ENCODE results near the gene MUC22.
"Not testable (repeated sequence)": the region's sequence is repeated elsewhere in the genome, so short reads cannot be mapped to it uniquely, and the experiment has no call there.

MUC22 gene

DNA sequence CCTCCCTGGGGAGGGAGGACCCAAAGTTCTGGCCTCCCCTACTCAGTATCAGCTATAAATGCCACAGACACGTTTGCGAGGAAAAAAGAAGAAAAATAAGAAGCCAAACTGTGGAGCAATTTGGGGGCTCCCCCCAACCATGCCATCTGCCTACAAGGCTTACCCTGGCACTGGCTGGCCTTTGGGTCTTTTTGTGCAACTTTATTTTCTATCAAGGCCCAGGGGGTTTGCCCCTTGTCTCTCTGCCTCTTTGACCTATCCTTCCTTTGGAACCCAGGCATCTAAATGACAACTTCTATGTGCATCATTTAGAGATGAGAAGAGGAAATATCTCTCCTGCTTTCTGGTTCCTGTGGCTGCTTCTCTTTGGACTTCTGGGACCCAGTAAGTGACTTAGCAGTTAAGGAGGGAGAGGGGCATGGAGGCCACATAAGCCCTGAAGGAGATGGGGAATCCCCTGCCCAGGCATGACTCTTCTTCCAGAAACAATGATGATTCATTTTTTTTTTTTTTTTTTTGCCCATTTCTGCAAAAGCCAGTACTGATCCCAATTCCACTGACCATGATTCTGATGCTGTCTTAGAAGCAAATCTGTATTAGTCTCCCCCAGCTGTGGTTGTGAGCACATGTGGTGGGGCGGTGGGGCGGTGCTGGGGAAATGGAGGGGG is at the start of gene MUC22:
MUC22 (plus strand) TSS at position 82 of the 668 bp plus-strand sequence; CDS start at position 315, 233 bp downstream.
- no peak for DNase-seq

GRCh38 chr6:30960907-30961673 is 49.2 kb upstream of the MUC22 start:
- no peak for DNase-seq

DNA sequence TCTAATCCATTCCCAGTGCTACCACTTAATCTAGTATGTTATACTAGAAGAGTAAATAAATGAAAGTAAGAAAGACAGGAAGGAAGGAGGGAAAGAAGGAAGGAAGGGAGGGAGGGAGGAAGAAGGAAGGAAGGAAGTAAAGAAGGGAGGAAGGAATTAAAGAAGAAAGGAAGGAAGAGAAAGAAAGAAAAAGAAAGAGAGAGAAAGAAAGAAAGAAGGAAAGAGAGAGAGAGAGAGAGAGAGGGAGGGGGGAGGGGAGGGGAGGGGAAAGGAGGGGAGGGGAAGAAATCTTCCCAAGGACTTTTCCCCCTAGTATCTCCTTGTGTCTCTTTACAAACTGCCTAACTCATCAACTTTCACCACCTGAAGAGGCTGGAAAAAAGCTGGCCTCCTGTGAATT is 47.6 kb upstream of the MUC22 start:
- no peak for DNase-seq

DNA sequence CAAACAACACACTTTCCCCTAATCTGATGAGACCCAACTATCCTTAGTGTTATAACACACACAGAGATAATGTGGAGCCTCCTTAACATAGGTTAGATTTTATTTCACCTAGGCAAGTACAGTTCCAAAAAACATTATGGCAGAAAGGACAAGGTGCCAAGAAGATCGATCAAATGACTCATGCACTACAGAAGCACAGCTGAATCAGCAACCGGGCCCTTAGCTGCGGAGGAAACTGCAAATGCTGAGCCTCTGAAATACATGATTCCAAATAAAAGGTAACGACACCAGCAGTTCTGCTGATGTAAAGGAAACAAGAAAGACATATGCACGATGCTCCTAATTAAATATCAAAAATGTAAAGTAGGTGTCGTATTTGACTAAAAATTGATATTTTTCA is 46.6 kb upstream of the MUC22 start:
- DNase-seq, result no peak

- no peak for DNase-seq
These were observed 46.2 kb upstream of the MUC22 start for GRCh38 chr6:30964075-30964474.

GRCh38 chr6:30965140-30965601 is 45.1 kb upstream of the MUC22 start:
- no peak for DNase-seq

DNA sequence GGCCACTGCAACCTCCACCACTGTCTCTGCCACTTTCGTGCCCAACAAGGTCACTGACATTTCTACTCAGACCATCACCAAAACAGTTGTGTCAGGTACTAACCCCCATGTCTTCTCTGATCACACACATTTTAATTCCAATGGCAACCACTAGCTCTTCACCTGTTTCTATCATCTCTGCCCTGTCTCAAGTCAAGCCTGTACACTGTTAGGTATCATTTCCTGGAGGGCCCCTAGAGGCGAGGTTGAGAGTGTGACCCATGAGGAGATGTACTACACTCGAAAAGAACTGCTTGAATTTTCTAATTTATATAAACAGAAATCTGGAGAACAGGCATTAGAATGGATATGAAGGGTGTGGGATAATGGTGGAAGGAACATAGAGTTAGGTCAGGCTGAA is 44.1 kb upstream of the MUC22 start:
- DNase-seq, result no peak

GRCh38 chr6:30969171-30969570 is 41.1 kb upstream of the MUC22 start:
- DNase-seq, result not testable (repeated sequence)

DNA sequence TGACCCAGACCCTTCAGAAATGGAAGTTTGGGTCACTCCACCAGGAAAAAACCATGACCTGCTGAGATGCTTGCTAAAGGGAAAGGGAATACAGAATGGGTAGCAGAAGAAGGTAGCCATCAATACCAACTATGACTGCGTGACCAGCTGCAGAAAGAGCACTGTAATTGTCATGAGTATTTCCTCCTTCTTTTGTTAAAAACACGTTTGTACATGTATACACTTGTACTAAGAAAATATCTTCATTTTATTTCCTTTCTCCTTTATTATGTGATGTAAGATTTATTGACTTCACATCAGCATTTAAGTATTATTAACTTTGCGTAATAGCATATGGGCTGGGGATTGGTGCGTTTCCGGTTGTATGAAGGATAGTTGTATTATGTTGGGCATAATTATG is 39.3 kb upstream of the MUC22 start:
- DNase-seq, result no peak

- DNase-seq, result no peak
These were observed 37.5 kb upstream of the MUC22 start for GRCh38 chr6:30972816-30973215.

DNA sequence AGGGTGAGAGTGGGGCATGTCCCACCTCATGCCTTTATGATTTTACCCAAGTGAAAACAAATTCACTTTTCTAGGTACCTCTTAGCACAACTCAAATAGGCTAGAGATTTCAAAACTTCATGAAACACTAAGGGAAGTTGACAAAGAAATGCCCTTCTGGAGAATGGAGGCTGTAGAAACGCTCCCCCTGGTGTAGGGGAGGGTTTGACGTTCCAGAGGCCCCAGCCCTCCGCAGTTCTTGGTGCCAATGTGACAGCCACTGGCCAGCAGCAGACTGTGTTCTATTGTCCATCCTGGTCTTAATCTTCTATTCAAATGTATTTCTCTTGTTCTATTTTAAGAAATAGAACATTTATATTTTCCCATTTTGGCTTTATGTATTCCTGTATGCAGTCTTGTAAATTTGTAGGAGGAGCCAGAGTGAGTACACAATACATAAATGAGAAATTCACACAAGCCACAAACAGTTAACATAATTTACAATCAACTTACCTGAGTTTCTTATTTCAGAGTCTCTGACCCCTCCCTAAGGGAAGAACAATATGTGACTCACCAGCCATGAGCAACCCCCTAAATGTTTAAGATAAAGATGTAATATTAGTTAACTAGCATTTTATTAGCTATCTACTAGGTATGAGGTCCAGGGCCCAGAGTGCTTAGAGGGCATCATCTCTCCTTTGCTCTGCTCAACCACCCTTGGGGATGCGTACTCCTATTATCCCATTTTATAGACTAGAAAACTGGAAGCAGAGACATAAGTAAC is 35.6 kb upstream of the MUC22 start:
- no peak for DNase-seq

- no peak for DNase-seq
These were observed 31.1 kb upstream of the MUC22 start for GRCh38 chr6:30979141-30979540.

GRCh38 chr6:30979690-30980089 is 30.6 kb upstream of the MUC22 start:
- no peak for DNase-seq

DNA sequence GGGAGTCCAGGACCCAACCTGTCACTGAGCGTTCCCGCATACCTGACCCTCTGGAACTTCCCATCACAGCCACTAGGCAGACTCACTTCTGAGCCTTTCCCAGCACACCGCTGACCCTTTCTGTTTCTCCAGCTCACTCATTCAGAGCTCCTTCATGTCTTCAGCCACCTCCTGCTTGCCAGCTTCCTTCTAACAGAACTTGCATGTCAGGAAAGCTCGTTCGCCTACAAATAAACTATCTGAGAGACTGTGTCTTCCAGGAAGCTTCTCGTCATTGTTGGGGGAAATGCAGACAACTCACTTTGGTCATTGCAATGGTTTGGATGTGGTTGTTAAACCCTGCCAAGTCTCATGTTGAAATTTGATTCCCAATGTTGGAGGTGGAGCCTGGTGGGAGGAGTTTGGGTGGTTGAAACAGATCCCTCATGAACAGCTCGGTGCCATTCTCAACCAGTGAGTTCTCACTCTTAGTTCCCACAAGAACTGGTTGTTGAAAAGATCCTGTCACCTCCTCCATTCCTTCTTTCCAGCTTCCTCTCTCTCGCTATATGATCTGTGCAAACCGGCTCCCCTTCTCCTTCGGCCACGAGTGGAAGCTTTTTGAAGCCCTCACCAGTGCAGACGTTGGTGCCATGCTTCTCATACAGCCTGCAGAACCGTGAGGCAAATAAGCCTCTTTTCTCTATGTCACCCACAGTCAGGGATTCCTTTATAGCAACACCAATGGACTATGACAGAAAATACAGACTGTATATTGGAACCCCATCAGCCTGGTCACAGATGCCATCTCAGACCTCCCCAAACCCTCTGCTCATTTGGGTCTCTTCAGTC is 28.1 kb upstream of the MUC22 start:
- DNase-seq, result no peak

DNA sequence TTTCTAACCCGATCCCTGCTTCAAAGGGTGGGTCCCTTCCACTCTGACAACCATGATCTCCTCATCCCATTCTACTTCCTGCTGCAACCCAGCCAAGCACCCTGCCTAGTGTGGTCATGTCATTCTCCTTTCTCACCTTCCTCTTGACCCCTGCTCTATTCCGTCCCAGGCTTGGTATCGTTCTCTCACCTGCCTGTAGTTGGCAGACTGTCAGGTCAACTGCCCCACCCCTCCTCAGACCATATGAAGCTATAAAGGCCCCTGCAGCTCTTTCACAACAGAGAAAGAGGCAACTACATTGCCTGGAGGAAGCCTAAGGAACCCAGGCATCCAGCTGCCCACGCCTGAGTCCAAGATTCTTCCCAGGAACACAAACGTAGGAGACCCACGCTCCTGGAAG is 26.8 kb upstream of the MUC22 start, which contains the start of gene MUC21:
MUC21 (plus strand) TSS at position 280 of the 400 bp plus-strand sequence. CDS start 241 bp downstream, outside the sequence.
- DNase-seq, result no peak

DNA sequence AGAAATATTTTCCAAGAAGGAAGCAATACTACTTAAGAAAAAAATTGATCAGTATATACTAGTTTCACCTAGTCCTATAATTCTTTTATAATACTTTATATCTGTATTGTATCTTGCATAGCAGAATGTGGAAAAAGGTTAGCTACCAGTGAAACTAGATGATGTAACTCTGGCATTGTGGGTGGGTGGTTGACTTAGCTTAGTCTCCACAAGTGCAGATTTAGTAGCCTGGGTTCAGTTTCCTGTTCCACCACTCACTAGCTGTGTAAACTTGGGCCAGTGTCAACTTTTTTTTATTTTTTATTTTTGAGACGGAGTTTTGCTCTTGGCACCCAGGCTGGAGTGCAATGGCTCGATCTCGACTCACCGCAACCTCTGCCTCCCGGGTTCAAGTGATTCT is 24.8 kb upstream of the MUC22 start:
- DNase-seq, result no peak

GRCh38 chr6:30987304-30987703 is 23.0 kb upstream of the MUC22 start:
- DNase-seq, result no peak

DNA sequence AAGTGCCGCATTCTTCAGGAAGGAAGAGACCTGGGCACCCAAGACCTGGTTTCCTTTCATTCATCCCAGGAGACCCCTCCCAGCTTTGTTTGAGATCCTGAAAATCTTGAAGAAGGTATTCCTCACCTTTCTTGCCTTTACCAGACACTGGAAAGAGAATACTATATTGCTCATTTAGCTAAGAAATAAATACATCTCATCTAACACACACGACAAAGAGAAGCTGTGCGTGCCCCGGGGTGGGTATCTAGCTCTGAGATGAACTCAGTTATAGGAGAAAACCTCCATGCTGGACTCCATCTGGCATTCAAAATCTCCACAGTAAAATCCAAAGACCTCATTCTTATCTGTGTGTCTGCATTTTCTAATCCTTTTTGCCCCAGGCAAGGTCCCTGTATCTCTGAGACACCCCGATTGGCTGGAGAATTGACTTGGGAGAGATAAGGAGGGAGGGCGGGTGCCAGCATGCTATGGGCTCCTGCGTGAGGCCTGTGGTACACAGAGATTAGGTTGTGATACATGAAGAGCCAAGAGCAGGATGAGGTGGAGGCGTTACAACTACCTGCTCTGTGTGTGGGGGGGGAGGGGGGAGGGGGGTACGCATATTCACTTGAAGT is 22.0 kb upstream of the MUC22 start:
- DNase-seq, result no peak

DNA sequence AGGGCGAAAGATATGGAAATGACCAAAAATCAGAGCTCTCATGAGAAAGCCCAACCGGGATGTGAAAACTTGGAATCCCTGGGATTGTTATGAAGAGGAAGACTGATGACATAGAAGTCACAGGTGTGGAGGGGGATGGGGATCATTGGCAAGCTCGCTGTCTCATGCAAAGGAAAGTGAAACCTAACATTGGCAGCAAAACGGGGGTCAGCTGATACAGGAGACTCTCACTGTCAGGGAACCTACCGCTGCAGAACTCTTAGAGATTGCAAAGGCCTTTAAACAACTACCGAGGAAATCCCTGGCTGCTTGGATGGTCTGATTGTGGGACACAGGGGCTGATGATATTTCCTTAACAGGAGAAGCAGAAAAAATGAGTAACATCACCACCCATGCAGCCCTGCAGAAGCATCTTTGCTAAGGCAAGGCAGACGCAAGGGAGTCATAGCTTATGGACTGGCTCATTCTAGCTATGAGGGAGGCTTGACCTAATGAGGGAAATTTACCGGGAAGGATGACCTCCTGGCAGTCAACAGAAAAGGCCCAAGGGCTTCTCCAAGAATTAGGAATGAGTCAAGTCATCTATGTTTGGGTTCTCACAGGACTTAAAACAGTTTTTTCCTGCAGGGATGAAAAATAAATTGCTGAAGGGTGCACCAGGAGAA is 19.7 kb upstream of the MUC22 start:
- no peak for DNase-seq

GRCh38 chr6:30991891-30992290 is 18.4 kb upstream of the MUC22 start:
- no peak for DNase-seq

- no peak for DNase-seq
These were observed 13.0 kb upstream of the MUC22 start for GRCh38 chr6:30997301-30997700.

DNA sequence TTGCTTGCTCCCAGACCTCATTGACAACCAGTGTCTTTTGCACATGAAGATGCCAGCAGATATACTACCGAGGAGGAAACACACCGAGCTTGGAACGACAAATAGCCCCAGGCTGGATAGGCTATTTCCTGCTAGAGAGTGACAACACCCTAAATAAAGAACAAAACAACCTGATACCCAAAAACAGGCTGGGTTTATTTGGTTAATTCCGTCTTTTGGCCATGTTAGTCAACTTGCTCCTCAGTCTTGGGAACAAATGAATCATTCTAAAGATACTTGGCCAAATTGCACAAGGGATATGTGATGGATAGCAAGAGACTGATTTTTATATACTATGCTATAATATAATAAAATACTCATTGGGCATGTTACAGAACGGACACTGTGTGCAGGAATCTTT is 11.5 kb upstream of the MUC22 start:
- DNase-seq, result no peak

Data from NCI-H187 treated with DMSO at 0.1 percent for 48 hours (cell line).